Endodermal cell (in vitro differentiated cells): ENCODE results near the gene CENPP. TPM values are rescaled to one million over a fixed set of nuclear protein-coding genes. Genes with fewer than 3 reads are reported as not detected.

Experiments used
- DNase-seq: peaks from one replicate; pipeline ENCODE4 v3.0.0-alpha.2; 2017
- H3K27ac ChIP-seq: 2 replicates; pipeline ENCODE4 v1.5.1; 2013; ENCODE audit warnings: mild to moderate bottlenecking, low read depth, low read length, moderate library complexity
- H3K27me3 ChIP-seq: 2 replicates; pipeline ENCODE4 v1.6.1; 2013; ENCODE audit warnings: mild to moderate bottlenecking, low read length, moderate library complexity; ENCODE audit not compliant: insufficient read depth, control insufficient read depth, poor library complexity, severe bottlenecking
- H3K36me3 ChIP-seq: 2 replicates; pipeline ENCODE4 v1.7.0; 2013; ENCODE audit warnings: mild to moderate bottlenecking, low read length, moderate library complexity; ENCODE audit not compliant: control insufficient read depth, insufficient read depth
- H3K4me1 ChIP-seq: one replicate; pipeline ENCODE4 v1.7.0; 2013; ENCODE audit warnings: low read length; ENCODE audit not compliant: control insufficient read depth, insufficient read depth
- H3K4me3 ChIP-seq: 2 replicates; pipeline ENCODE4 v1.5.1; 2013; ENCODE audit warnings: mild to moderate bottlenecking, low read length, moderate library complexity
- H3K9ac ChIP-seq: 2 replicates; pipeline ENCODE4 v1.6.1; 2013; ENCODE audit warnings: mild to moderate bottlenecking, low read length, moderate library complexity; ENCODE audit not compliant: poor library complexity, severe bottlenecking; ENCODE audit errors: extremely low read depth
- H3K9me3 ChIP-seq: 2 replicates; pipeline ENCODE4 v1.6.1; 2013; ENCODE audit warnings: mild to moderate bottlenecking, low read length, moderate library complexity; ENCODE audit not compliant: control insufficient read depth
- H3K27ac Mint-ChIP-seq: 2 replicates; pipeline ENCODE4 v1.8.0; 2020; ENCODE audit warnings: mixed read lengths
- H3K27me3 Mint-ChIP-seq: 2 replicates; pipeline ENCODE4 v1.8.0; 2021; ENCODE audit warnings: mild to moderate bottlenecking, mixed read lengths; ENCODE audit not compliant: insufficient read depth
- H3K36me3 Mint-ChIP-seq: 2 replicates; pipeline ENCODE4 v1.8.0; 2020; ENCODE audit warnings: low read depth, mixed read lengths
- H3K4me1 Mint-ChIP-seq: 2 replicates; pipeline ENCODE4 v1.8.0; 2020; ENCODE audit warnings: mixed read lengths
- H3K4me3 Mint-ChIP-seq: 2 replicates; pipeline ENCODE4 v1.8.0; 2020; ENCODE audit warnings: mild to moderate bottlenecking, moderate library complexity, mixed read lengths
- H3K9me3 Mint-ChIP-seq: 2 replicates; pipeline ENCODE4 v1.8.0; 2020; ENCODE audit warnings: mild to moderate bottlenecking, mixed read lengths
- WGBS, 2 experiments: methylation state at CpG; one replicate each; pipeline versions ENCODE4 v1.1.5 to v1.1.7; 2013; ENCODE audit warnings: missing lambda C conversion rate in 2 of 2, mixed read lengths in 1 of 2; ENCODE audit not compliant: insufficient coverage in 1 of 2, insufficient read length in 1 of 2; 5-methylcytosine and 5-hydroxymethylcytosine counted together
- total RNA-seq, 2 donors: library from RNA; stranded (reverse); fragmentation: NEBNext Ultra II Directional in 1 of 2; extraction: Animal tissue kit (Norgen Biotek cat#: 25700) in 1 of 2; gene quantifications; 2 replicates in 1 of 2; 3 replicates in 1 of 2; pipeline ENCODE4 v1.2.1, GENCODE V29; 2021
- TF ChIP-seq, protein P1 (sequence below): fragments of 200-600 bp; sonication (generic); conservative IDR thresholded peaks from 2 replicates; pipeline ENCODE4 v1.5.0; 2021; ENCODE audit warnings: antibody characterized with exemption, mild to moderate bottlenecking

The CENPP gene
- total RNA-seq, 2 donors from 2014 or later, result 8.2 to 9.2 TPM

DNA sequence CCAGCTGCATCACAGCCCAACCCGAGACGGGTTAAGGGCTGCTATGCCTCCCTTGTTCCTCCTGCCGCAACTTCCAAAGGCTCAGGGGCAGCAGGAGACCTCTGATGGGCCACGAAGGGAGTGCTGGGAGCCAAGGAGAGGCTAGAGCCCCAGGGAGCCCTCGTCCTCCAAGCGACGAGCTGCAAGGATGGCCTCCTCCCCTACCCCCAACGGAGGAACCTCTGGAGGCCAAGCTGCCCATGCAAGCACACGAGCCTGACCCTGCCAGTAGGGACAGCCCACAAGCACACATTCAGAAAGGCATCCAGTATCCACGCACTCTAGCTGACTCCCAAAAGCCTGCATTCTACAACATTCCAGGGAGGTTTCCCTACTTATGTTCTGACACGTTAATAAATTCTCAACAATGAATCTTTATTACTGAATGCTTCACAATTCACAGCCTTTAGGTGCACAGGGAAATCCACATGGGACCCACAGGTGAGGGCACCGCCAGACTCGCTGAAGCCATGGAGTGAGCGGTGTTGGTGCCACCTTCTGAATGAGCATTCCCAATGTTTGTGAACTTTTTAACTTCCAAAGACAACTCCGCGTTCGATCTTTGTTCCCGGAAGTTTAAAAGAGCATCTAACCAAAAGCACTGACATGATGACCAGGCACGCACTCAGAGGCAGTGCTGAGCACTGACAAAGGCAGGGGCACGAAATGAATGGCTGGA lies 315.5 kb downstream of the CENPP start:
- Histone ChIP-seq H3K4me3 (no peak overlapping the region), H3K9me3 (no peaks in the 10 kb centered on the region), H3K27me3 (no peaks in the 10 kb centered on the region), H3K9ac (no peak overlapping the region), H3K36me3 (peaks cover 56% of the 10 kb centered on the region), H3K4me1 (no peaks in the 10 kb centered on the region), H3K27ac (no peak overlapping the region)
- peaks cover 52% of the 10 kb centered on the region for H3K36me3 Mint-ChIP-seq
- no peak overlapping the region for H3K4me3 Mint-ChIP-seq
- no peak for DNase-seq
- H3K27ac Mint-ChIP-seq, result no peak overlapping the region
- no peaks in the 10 kb centered on the region for H3K9me3 Mint-ChIP-seq
- H3K4me1 Mint-ChIP-seq, result no peaks in the 10 kb centered on the region
- 91 to 94% methylated on average over 17 to 20 of the region's 20 CpGs for WGBS, 2 experiments
- H3K27me3 Mint-ChIP-seq, result no peaks in the 10 kb centered on the region
- TF ChIP-seq, protein P1, sequence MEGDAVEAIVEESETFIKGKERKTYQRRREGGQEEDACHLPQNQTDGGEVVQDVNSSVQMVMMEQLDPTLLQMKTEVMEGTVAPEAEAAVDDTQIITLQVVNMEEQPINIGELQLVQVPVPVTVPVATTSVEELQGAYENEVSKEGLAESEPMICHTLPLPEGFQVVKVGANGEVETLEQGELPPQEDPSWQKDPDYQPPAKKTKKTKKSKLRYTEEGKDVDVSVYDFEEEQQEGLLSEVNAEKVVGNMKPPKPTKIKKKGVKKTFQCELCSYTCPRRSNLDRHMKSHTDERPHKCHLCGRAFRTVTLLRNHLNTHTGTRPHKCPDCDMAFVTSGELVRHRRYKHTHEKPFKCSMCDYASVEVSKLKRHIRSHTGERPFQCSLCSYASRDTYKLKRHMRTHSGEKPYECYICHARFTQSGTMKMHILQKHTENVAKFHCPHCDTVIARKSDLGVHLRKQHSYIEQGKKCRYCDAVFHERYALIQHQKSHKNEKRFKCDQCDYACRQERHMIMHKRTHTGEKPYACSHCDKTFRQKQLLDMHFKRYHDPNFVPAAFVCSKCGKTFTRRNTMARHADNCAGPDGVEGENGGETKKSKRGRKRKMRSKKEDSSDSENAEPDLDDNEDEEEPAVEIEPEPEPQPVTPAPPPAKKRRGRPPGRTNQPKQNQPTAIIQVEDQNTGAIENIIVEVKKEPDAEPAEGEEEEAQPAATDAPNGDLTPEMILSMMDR, result no peak

DNA sequence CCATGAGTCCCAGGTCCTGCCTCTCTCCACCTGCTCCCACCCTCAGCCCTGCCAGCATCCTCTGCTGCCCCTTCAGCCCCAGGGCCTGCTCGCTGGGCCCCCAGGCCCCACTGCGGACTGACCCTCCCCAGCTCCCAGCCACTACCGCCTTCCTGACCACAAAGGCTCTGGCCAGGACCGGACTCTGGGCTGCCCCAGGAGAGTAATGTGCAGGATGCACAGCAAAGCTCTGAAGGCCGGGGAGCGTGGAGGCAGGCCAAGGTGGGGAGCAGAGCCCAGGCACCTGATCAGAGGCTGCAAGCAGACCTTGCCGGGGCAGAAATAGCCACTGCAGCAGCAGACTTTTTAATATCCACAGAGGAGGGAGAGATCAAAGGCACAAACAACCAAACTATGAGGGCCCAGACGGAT lies 316.3 kb downstream of the CENPP start:
- no peak overlapping the region for H3K4me3 Mint-ChIP-seq
- no peak overlapping the region for H3K27ac Mint-ChIP-seq
- peaks cover 58% of the 10 kb centered on the region for H3K36me3 Mint-ChIP-seq
- H3K4me3 ChIP-seq, result no peak overlapping the region
- H3K9ac ChIP-seq, result no peak overlapping the region
- peaks cover 57% of the 10 kb centered on the region for H3K36me3 ChIP-seq
- no peaks in the 10 kb centered on the region for H3K4me1 ChIP-seq
- no peaks in the 10 kb centered on the region for H3K9me3 Mint-ChIP-seq
- no peaks in the 10 kb centered on the region for H3K27me3 ChIP-seq
- DNase-seq, result no peak
- no peaks in the 10 kb centered on the region for H3K9me3 ChIP-seq
- H3K4me1 Mint-ChIP-seq, result no peaks in the 10 kb centered on the region
- no peaks in the 10 kb centered on the region for H3K27me3 Mint-ChIP-seq
- TF ChIP-seq, protein P1, result no peak
- H3K27ac ChIP-seq, result no peak overlapping the region
- 90 to 95% methylated on average over 5 to 8 of the region's 8 CpGs for WGBS, 2 experiments

DNA sequence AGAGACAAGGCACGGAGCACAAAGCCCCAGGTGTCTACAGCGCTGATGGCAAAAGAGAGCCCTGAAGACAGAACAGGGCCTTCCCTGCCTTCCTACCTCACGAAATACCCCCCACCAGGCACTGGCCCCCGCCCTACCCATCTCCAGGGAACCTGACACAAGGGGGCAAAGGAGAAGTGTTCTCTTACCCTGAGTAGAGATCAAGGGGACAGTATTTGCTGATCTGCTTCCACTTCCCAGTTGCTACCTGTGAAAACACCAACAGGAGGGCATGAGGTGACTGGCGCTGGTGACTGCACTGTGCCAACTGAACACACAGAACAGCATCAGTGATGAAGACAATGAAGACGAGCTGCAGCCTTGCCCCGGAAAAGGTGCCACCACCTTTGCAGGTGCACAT lies 316.8 kb downstream of the CENPP start:
- Histone ChIP-seq H3K36me3 (peaks cover 57% of the 10 kb centered on the region), H3K27ac (no peak overlapping the region), H3K9me3 (no peaks in the 10 kb centered on the region), H3K9ac (no peak overlapping the region), H3K4me1 (no peaks in the 10 kb centered on the region), H3K27me3 (no peaks in the 10 kb centered on the region), H3K4me3 (no peak overlapping the region)
- TF ChIP-seq, protein P1, result no peak
- Mint-ChIP-seq H3K4me1 (no peaks in the 10 kb centered on the region), H3K27ac (no peak overlapping the region), H3K9me3 (no peaks in the 10 kb centered on the region), H3K27me3 (no peaks in the 10 kb centered on the region), H3K36me3 (peaks cover 58% of the 10 kb centered on the region), H3K4me3 (no peak overlapping the region)
- 92 to 95% methylated on average over 4 to 7 of the region's 7 CpGs for WGBS, 2 experiments
- DNase-seq, result no peak
